K562 (cell line): ENCODE measurements around the gene BTG2. TPM values are rescaled to one million over a fixed set of nuclear protein-coding genes. Genes with fewer than 3 reads are reported as not detected.
"Not testable (repeated sequence)": the region's sequence is repeated elsewhere in the genome, so short reads cannot be mapped to it uniquely, and the experiment has no call there.

Experiments
- ATAC-seq: fragments of 200-7000 bp; cut with Tn5 transposase; 3 replicates; pipeline ENCODE4 v1.9.1; 2020; ENCODE audit warnings: moderate library complexity
- BruUV-seq: library from RNA; stranded (reverse); fragments of 400-500 nt; replicated peaks from 2 replicates; lab custom pipeline; 2021; lab: Mats Ljungman, UMichigan
- CTCF ChIA-PET: fragments of 300-600 bp; formaldehyde crosslinking; extraction: SDS; loops from one replicate; lab custom pipeline; 2021; ENCODE audit warnings: low intra/inter-chr PET ratio; lab: Yijun Ruan, JAX
- POLR2A ChIA-PET: fragments of 300-600, 350-650 bp; sonication (Branson Sonifier 250); formaldehyde crosslinking; extraction: SDS; loops from one replicate; lab custom pipeline; 2021; ENCODE audit warnings: antibody characterized with exemption, inconsistent platforms; lab: Yijun Ruan, JAX
- DNase-seq, 4 experiments: peaks; one replicate each; pipeline versions ENCODE4 v3.0.0 to v3.0.0-alpha.2; 2011 to 2018; ENCODE audit warnings: low spot score in 3 of 4, mixed read lengths in 3 of 4; ENCODE audit errors: extremely low read depth in 1 of 4
- FAIRE-seq: peaks from 2 replicates; lab custom pipeline; 2011; peaks lifted over from hg19 to GRCh38; lab: Jason Lieb, UNC
- H2AFZ ChIP-seq: 2 replicates; pipeline ENCODE4 v1.6.0; 2011; ENCODE audit warnings: low read depth, low read length, control low read depth, inconsistent platforms
- H3K27ac ChIP-seq: fragments of 200-600 bp; 3 replicates; pipeline ENCODE4 v1.8.0; 2011; ENCODE audit warnings: low read depth, mild to moderate bottlenecking, control low read depth, inconsistent platforms, low read length, moderate library complexity, mixed read lengths; ENCODE audit errors: extremely low read depth
- H3K27me3 ChIP-seq, 2 experiments: fragments of 300-600 bp in 1 of 2; 2 replicates in 1 of 2; 3 replicates in 1 of 2; pipeline versions ENCODE4 v1.6.0 to v1.8.0; 2011; ENCODE audit warnings: inconsistent platforms in 2 of 2, low read length in 2 of 2, mild to moderate bottlenecking in 1 of 2, mixed read lengths in 1 of 2, moderate library complexity in 1 of 2; ENCODE audit not compliant: control insufficient read depth in 2 of 2, insufficient read depth in 2 of 2
- H3K36me3 ChIP-seq: fragments of 300-600 bp; 3 replicates; pipeline ENCODE4 v1.8.0; 2011; ENCODE audit warnings: mild to moderate bottlenecking, low read length, inconsistent platforms; ENCODE audit not compliant: control insufficient read depth, insufficient read depth
- H3K4me1 ChIP-seq, 2 experiments: fragments of 200-600 bp in 1 of 2; replicated peaks in 1 of 2; 2 replicates in 1 of 2; 3 replicates in 1 of 2; pipeline versions ENCODE4 v1.5.1 to v1.8.0; 2011; ENCODE audit warnings: inconsistent platforms in 2 of 2, low read length in 2 of 2, mild to moderate bottlenecking in 1 of 2, mixed read lengths in 1 of 2, moderate library complexity in 1 of 2; ENCODE audit not compliant: control insufficient read depth in 2 of 2, insufficient read depth in 2 of 2
- H3K4me2 ChIP-seq: 2 replicates; pipeline ENCODE4 v1.6.1; 2011; ENCODE audit warnings: low read length, control low read depth, inconsistent platforms, mixed read lengths; ENCODE audit not compliant: insufficient read depth
- H3K4me3 ChIP-seq: fragments of 200-600 bp; sonication (generic), shearing (Covaris generic); 2 replicates; pipeline ENCODE4 v1.5.1; 2016; ENCODE audit warnings: control low read depth, inconsistent platforms
- H3K79me2 ChIP-seq: fragments of 200-600 bp; 3 replicates; pipeline ENCODE4 v1.8.0; 2011; ENCODE audit warnings: low read length, inconsistent platforms; ENCODE audit not compliant: control insufficient read depth, insufficient read depth
- H3K9ac ChIP-seq, 2 experiments: 2 replicates each; pipeline versions ENCODE4 v1.6.0 to v1.6.1; 2011; ENCODE audit warnings: low read depth in 2 of 2, low read length in 2 of 2, control low read depth in 1 of 2, inconsistent platforms in 1 of 2, mild to moderate bottlenecking in 1 of 2, mixed read lengths in 1 of 2; ENCODE audit not compliant: insufficient read depth in 1 of 2
- H3K9me1 ChIP-seq: one replicate; pipeline ENCODE4 v1.6.0; 2011; ENCODE audit warnings: inconsistent platforms, mild to moderate bottlenecking, low read length, moderate library complexity; ENCODE audit not compliant: control insufficient read depth, insufficient read depth
- H3K9me3 ChIP-seq: replicated peaks from 2 replicates; pipeline ENCODE4 v1.5.1; 2011; ENCODE audit warnings: low read depth, low read length, inconsistent platforms; ENCODE audit not compliant: control insufficient read depth, insufficient read depth
- H4K20me1 ChIP-seq: replicated peaks from 2 replicates; pipeline ENCODE4 v1.6.1; 2011; ENCODE audit warnings: low read length, inconsistent platforms, mixed read lengths; ENCODE audit not compliant: control insufficient read depth, insufficient read depth
- LARP7 ChIP-seq: fragments of 450-650 bp; IDR thresholded peaks from 2 replicates; pipeline ENCODE4 v1.6.1; 2016
- MAX ChIP-seq: sonication (generic); formaldehyde crosslinking; IDR thresholded peaks from 2 replicates; pipeline ENCODE4 v1.9.0; 2022; ENCODE audit warnings: mild to moderate bottlenecking, missing genetic modification reagents
- NCOA4 ChIP-seq: fragments of 450-650 bp; IDR thresholded peaks from 2 replicates; pipeline ENCODE4 v1.6.1; 2018; ENCODE audit warnings: mild to moderate bottlenecking; ENCODE audit not compliant: partially characterized antibody
- TFE3 ChIP-seq: fragments of 450-650 bp; formaldehyde crosslinking; IDR thresholded peaks from 2 replicates; pipeline ENCODE4 v1.4.0; 2020; ENCODE audit warnings: mild to moderate bottlenecking, mixed read lengths
- THRAP3 ChIP-seq: fragments of 450-650 bp; IDR thresholded peaks from 2 replicates; pipeline ENCODE4 v1.6.1; 2016; ENCODE audit warnings: mild to moderate bottlenecking, inconsistent platforms, borderline replicate concordance
- WGBS: fragments of 100-300 bp; shearing (Covaris generic); methylation state at CpG from one replicate; pipeline ENCODE4 v1.1.6; 2016; ENCODE audit warnings: low coverage, mixed read lengths; ENCODE audit not compliant: insufficient coverage; ENCODE audit errors: missing lambda C conversion rate; 5-methylcytosine and 5-hydroxymethylcytosine counted together
- in situ Hi-C: fragments of 300-500 bp; cut with MboI; formaldehyde crosslinking; loops from 4 replicates; pipeline ENCODE4 v1.15.0; 2018; ENCODE audit warnings: inconsistent platforms, mixed read lengths
- intact Hi-C: fragments of 100-400 bp; cut with micrococcal nuclease; formaldehyde crosslinking; loops from 2 replicates; pipeline ENCODE4 v1.14.2; 2022
- polyA plus RNA-seq, 8 experiments: library from polyadenylated mRNA; depleted of rRNA in 4 of 8; stranded (reverse) in 5 of 8; unstranded in 3 of 8; fragments of >200 nt; fragmentation: Nextera tagmentation in 2 of 8; fragmentation: Illumina TruSeq in 1 of 8; extraction: Ambion mirVana in 2 of 8; extraction: Trizol in 1 of 8; gene quantifications; 2 replicates each; pipeline versions ENCODE4 v1.2.1 to v1.2.3, GENCODE V29; 2011 to 2014; ENCODE audit warnings: inconsistent platforms in 1 of 8, missing spikeins in 1 of 8
- total RNA-seq, 7 experiments: library from RNA; depleted of rRNA in 6 of 7; stranded (reverse); fragments of >200 nt in 6 of 7; fragmentation: Illumina TruSeq in 2 of 7; extraction: Trizol in 2 of 7; gene quantifications; 2 replicates each; pipeline versions ENCODE4 v1.2.1 to v1.2.3, GENCODE V29; 2011 to 2021; ENCODE audit warnings: low replicate concordance in 1 of 7
- TF ChIP-seq, protein P1 (sequence below): fragments of 450-650 bp; formaldehyde crosslinking; IDR thresholded peaks from 2 replicates; pipeline ENCODE4 v1.4.0; 2022; ENCODE audit warnings: missing genetic modification characterization
- TF ChIP-seq, protein P2 (sequence below), 2 experiments: fragments of 200-800 bp in 1 of 2; sonication (Bioruptor generic) in 1 of 2; sonication (generic) in 1 of 2; formaldehyde crosslinking in 1 of 2; IDR thresholded peaks in 1 of 2; conservative IDR thresholded peaks in 1 of 2; 2 replicates each; pipeline versions ENCODE4 v1.5.0 to v1.6.1; 2016 to 2020; ENCODE audit warnings: missing compliant biosample characterization in 1 of 2, missing genetic modification characterization in 1 of 2, missing genetic modification reagents in 1 of 2

Gene BTG2
- total and polyA plus RNA-seq, 9 of the 15 experiments (the other 6 are each of a cell fraction or from before 2014, with no cell fraction given), result 2.3 to 41.9 (median 8.7) TPM

- BruUV-seq, H3K9ac ChIP-seq, H3K27me3 ChIP-seq, intact Hi-C loops, DNase-seq, H3K79me2 ChIP-seq, H3K9me3 ChIP-seq, H3K36me3 ChIP-seq, H3K4me3 ChIP-seq, in situ Hi-C loops, ATAC-seq, H4K20me1 ChIP-seq, H2AFZ ChIP-seq, FAIRE-seq, H3K9me1 ChIP-seq: not testable (repeated sequence)
- Histone ChIP-seq H3K4me2 (peak overlapping the region; percentile 29; the same call in 1 of the 2 replicates), H3K4me1 (peaks cover 49 to 50% of the 10 kb centered on the region in 2 experiments), H3K27ac (peak overlapping the region; percentile 61)
- ChIA-PET CTCF (interaction anchor here (1.0 kb wide), 1 partner anchor 27 kb away, joined by 4 read pairs; no protein-coding TSS in a partner anchor), POLR2A (interaction anchor here (0.6 to 3.4 kb wide), 12 partner anchors 9 to 101 kb away, joined by 3 to 15 read pairs (median 4); no protein-coding TSS in a partner anchor)
- WGBS, result 22% methylated on average over 8 of the region's 8 CpGs
- TF ChIP-seq THRAP3, result 0 out of 2 replicates have a peak, but pooled peaks have one; percentile 79
- peak; percentile 22; the same call in 1 of the 2 replicates for TF ChIP-seq TFE3
- TF ChIP-seq, protein P1, sequence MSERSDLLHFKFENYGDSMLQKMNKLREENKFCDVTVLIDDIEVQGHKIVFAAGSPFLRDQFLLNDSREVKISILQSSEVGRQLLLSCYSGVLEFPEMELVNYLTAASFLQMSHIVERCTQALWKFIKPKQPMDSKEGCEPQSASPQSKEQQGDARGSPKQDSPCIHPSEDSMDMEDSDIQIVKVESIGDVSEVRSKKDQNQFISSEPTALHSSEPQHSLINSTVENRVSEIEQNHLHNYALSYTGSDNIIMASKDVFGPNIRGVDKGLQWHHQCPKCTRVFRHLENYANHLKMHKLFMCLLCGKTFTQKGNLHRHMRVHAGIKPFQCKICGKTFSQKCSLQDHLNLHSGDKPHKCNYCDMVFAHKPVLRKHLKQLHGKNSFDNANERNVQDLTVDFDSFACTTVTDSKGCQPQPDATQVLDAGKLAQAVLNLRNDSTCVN (CRISPR knock-in tag), result peak; percentile 68; the same call in 1 of the 2 replicates
- TF ChIP-seq MAX (CRISPR knock-in tag), result 0 out of 2 replicates have a peak, but pooled peaks have one; percentile 8
- TF ChIP-seq, protein P2, sequence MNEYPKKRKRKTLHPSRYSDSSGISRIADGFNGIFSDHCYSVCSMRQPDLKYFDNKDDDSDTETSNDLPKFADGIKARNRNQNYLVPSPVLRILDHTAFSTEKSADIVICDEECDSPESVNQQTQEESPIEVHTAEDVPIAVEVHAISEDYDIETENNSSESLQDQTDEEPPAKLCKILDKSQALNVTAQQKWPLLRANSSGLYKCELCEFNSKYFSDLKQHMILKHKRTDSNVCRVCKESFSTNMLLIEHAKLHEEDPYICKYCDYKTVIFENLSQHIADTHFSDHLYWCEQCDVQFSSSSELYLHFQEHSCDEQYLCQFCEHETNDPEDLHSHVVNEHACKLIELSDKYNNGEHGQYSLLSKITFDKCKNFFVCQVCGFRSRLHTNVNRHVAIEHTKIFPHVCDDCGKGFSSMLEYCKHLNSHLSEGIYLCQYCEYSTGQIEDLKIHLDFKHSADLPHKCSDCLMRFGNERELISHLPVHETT (CRISPR knock-in tag; conservative IDR thresholded peaks at IDR 0.05 in 1 of 2, IDR thresholded peaks at IDR 0.05 in 1 of 2), result 0 out of 4 replicates have a peak, but pooled peaks of 1 of the 2 experiments have one; percentile 8
- peak; percentile 47 for TF ChIP-seq NCOA4
- 0 out of 2 replicates have a peak, but pooled peaks have one; percentile 65 for TF ChIP-seq LARP7
Measured at GRCh38 chr1:203299719-203300429, 5.4 kb upstream of the BTG2 start.
